GM18505 (cell line): ENCODE data around the gene C9orf78.

Source experiments
- ATAC-seq: cut with Tn5 transposase; IDR thresholded peaks from one replicate; pipeline ENCODE4 v1.9.1; 2021; ENCODE audit not compliant: unreplicated experiment
- POLR2A ChIP-seq: IDR thresholded peaks from 4 replicates; pipeline ENCODE4 v1.6.1; 2011; ENCODE audit warnings: borderline replicate concordance; ENCODE audit not compliant: insufficient read depth, insufficient read length; ENCODE audit errors: extremely low read depth

The C9orf78 gene

GRCh38 chr9:129874261-129875101 is 39.4 kb upstream of the C9orf78 start:
- TF ChIP-seq POLR2A = no peak
- ATAC-seq = no peak

- TF ChIP-seq POLR2A = no peak
- ATAC-seq = no peak
Observed at GRCh38 chr9:129873563-129874190, 38.6 kb upstream of the C9orf78 start.

- TF ChIP-seq POLR2A = no peak
Observed at GRCh38 chr9:129871046-129871445, 36.0 kb upstream of the C9orf78 start.

GRCh38 chr9:129869585-129870501 is 34.8 kb upstream of the C9orf78 start:
- ATAC-seq = no peak
- TF ChIP-seq POLR2A = no peak

More at GRCh38 chr9:129871046-129871445, 36.0 kb upstream of the C9orf78 start:
- no peak for ATAC-seq

DNA sequence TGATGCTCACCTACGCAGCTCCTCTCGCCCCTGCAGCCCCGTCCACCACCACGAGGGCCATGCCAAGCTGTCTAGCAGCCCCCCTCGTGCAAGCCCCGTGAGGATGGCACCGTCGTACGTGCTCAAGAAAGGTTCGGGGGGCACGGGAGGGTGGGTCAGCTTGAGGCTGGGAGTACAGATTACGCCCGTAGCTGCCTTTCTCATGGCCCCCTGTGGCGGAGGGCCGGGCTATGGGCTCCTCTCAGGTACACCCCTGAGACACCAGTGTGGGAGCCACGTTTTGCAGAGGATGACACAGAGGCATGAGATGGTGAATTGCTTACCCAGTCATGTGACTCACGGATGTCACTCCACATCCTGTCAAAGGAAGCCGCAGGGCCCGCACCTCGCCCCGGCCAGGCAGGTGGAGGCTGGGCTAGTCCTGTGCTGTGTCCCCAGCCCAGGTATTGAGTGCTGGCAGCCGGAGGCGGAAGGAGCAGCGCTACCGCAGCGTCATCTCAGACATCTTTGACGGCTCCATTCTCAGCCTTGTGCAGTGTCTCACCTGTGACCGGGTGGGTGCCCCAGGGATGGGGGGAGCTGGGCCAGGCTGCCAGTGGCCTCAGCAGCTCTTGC is 33.9 kb upstream of the C9orf78 start:
- no peak for ATAC-seq
- TF ChIP-seq POLR2A = no peak

DNA sequence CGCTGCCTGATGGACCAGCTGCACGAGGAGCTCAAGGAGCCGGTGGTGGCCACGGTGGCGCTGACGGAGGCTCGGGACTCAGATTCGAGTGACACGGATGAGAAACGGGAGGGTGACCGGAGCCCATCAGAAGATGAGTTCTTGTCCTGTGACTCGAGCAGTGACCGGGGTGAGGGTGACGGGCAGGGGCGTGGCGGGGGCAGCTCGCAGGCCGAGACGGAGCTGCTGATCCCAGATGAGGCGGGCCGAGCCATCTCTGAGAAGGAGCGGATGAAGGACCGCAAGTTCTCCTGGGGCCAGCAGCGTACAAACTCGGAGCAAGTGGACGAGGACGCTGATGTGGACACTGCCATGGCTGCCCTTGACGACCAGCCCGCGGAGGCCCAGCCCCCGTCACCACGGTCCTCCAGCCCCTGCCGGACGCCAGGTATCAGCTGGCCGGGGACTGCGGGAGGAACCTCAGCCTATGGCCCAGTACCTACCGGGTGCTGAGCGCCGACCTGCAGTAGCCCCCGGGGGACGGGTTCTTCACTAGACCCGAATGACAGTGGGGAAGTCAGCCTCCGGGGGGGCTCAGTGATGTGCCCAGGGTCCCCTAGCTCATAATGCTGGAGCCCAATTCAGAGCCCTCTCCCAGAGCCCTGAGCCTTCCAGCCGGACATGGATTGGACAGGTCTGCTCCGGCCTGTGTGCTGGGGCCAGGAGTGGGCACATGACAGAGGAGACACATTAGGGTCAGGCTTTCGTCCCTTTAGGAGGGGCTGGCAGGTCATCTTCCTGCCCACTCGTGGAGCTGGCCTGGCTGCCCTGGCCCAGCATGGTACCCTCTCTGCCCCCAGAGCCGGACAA is 33.2 kb upstream of the C9orf78 start:
- TF ChIP-seq POLR2A = no peak

GRCh38 chr9:129867136-129868022 is 32.3 kb upstream of the C9orf78 start:
- ATAC-seq = no peak
- TF ChIP-seq POLR2A = no peak

More for the DNA sequence above, 33.2 kb upstream of the C9orf78 start:
- ATAC-seq = no peak

- ATAC-seq = no peak
Observed at GRCh38 chr9:129866394-129867135, 31.5 kb upstream of the C9orf78 start.

GRCh38 chr9:129865668-129866320 is 30.7 kb upstream of the C9orf78 start:
- no peak for TF ChIP-seq POLR2A
- ATAC-seq = no peak

More at GRCh38 chr9:129866394-129867135, 31.5 kb upstream of the C9orf78 start:
- no peak for TF ChIP-seq POLR2A

GRCh38 chr9:129864991-129865647 is 30.0 kb upstream of the C9orf78 start:
- no peak for ATAC-seq
- TF ChIP-seq POLR2A = no peak

- no peak for ATAC-seq
- no peak for TF ChIP-seq POLR2A
Observed at GRCh38 chr9:129863059-129863690, 28.1 kb upstream of the C9orf78 start.
